Breast epithelium (tissue), 4 donors: ENCODE results near the gene TNF. TPM values are rescaled to one million over a fixed set of nuclear protein-coding genes. Genes with fewer than 3 reads are reported as not detected.
A peak's percentile ranks its signal among the peaks of the same experiment; 100 is the strongest.

ENCODE experiments used
- DNase-seq, 2 donors: peaks; one replicate each; pipeline ENCODE4 v3.0.0-alpha.2; 2019; ENCODE audit warnings: low spot score in 2 of 2
- H3K27ac ChIP-seq, 2 donors: fragments of 200-600 bp; sonication (generic) in 1 of 2; one replicate each; pipeline ENCODE4 v1.5.1; 2016 to 2019; ENCODE audit warnings: mild to moderate bottlenecking in 1 of 2
- H3K27me3 ChIP-seq, 2 donors: fragments of 200-600 bp; sonication (generic) in 1 of 2; one replicate each; pipeline versions ENCODE4 v1.5.1 to v1.6.0; 2017 to 2019; ENCODE audit warnings: control low read depth in 1 of 2, mild to moderate bottlenecking in 1 of 2
- H3K36me3 ChIP-seq: fragments of 200-600 bp; one replicate; pipeline ENCODE4 v1.5.1; 2019
- H3K4me1 ChIP-seq, 2 donors: fragments of 200-600 bp; sonication (generic); one replicate each; pipeline ENCODE4 v1.5.1; 2016 to 2019; ENCODE audit warnings: control low read depth in 1 of 2
- H3K4me3 ChIP-seq, 3 donors: fragments of 200-600 bp; sonication (generic); 1 replicate in 2 of 3; 2 replicates in 1 of 3; pipeline ENCODE4 v1.5.1; 2016 to 2019; ENCODE audit warnings: mild to moderate bottlenecking in 3 of 3, moderate library complexity in 2 of 3
- H3K9me3 ChIP-seq, 2 donors: fragments of 200-600 bp; sonication (generic) in 1 of 2; one replicate each; pipeline ENCODE4 v1.5.1; 2016 to 2019; ENCODE audit warnings: control low read depth in 1 of 2
- CTCF ChIP-seq, 3 donors: fragments of 450-650 bp; IDR thresholded peaks; one replicate each; pipeline ENCODE4 v1.5.1; 2016 to 2017; ENCODE audit warnings: antibody characterized with exemption in 3 of 3, mild to moderate bottlenecking in 3 of 3, moderate library complexity in 3 of 3
- POLR2A ChIP-seq: fragments of 450-650 bp; IDR thresholded peaks from one replicate; pipeline ENCODE4 v1.6.1; 2016; ENCODE audit warnings: antibody characterized with exemption, mild to moderate bottlenecking, moderate library complexity
- POLR2AphosphoS5 ChIP-seq, 3 donors: sonication (generic); formaldehyde crosslinking; IDR thresholded peaks; one replicate each; pipeline ENCODE4 v1.6.1; 2017; ENCODE audit warnings: antibody characterized with exemption in 3 of 3
- intact Hi-C: fragments of 100-400 bp; cut with DNase I; formaldehyde crosslinking; loops from one replicate; pipeline ENCODE4 v1.15.1; 2023; ENCODE audit warnings: low total_unique reads
- total RNA-seq, 3 donors: library from RNA; depleted of rRNA; stranded (reverse); fragments of >200 nt; gene quantifications; one replicate each; pipeline ENCODE4 v1.1.0, GENCODE V29; 2016

The TNF gene
- total RNA-seq, 3 donors from 2014 or later = 0.33 to 0.73 TPM; not detected in 1

GRCh38 chr6:31581434-31582229 lies 6.3 kb downstream of the TNF start:
- no peak for DNase-seq
- intact Hi-C loops = no loop called here
- H3K4me1 ChIP-seq = no peaks in the 10 kb centered on the region
- H3K27ac ChIP-seq = peak overlapping the region; percentile 73 to 80
- TF ChIP-seq POLR2AphosphoS5 (IDR thresholded peaks at IDR 0.05) = no peak
- TF ChIP-seq CTCF (IDR thresholded peaks at IDR 0.05) = no peak
- TF ChIP-seq POLR2A = no peak
- H3K36me3 ChIP-seq = no peaks in the 10 kb centered on the region
- no peaks in the 10 kb centered on the region for H3K9me3 ChIP-seq
- H3K4me3 ChIP-seq = peak overlapping the region; percentile 64 to 76 (median 76)
- no peaks in the 10 kb centered on the region for H3K27me3 ChIP-seq

- no peak for TF ChIP-seq POLR2A
- no peak for TF ChIP-seq POLR2AphosphoS5 (IDR thresholded peaks at IDR 0.05)
- H3K9me3 ChIP-seq = no peaks in the 10 kb centered on the region
- H3K36me3 ChIP-seq = no peaks in the 10 kb centered on the region
- intact Hi-C loops = no loop called here
- DNase-seq = no peak
- no peaks in the 10 kb centered on the region for H3K4me1 ChIP-seq
- peak within 1 kb of the TSS; percentile 64 to 76 (median 76) for H3K4me3 ChIP-seq
- H3K27ac ChIP-seq = peak within 1 kb of the TSS; percentile 73 to 80
- no peaks in the 10 kb centered on the region for H3K27me3 ChIP-seq
Observed at GRCh38 chr6:31582230-31582643, 6.9 kb downstream of the TNF start, which contains the start of gene LTB. LTB (minus strand) TSS chr6:31582424; CDS start chr6:31582417, 7 bp downstream.

GRCh38 chr6:31585491-31585890 lies 10.1 kb downstream of the TNF start:
- Histone ChIP-seq H3K27ac (no peak overlapping the region), H3K27me3 (no peaks in the 10 kb centered on the region), H3K4me3 (no peak overlapping the region), H3K36me3 (no peaks in the 10 kb centered on the region), H3K4me1 (no peaks in the 10 kb centered on the region), H3K9me3 (no peaks in the 10 kb centered on the region)
- intact Hi-C loops = no loop called here
- TF ChIP-seq POLR2A (no peak), CTCF (IDR thresholded peaks at IDR 0.05) (no peak), POLR2AphosphoS5 (IDR thresholded peaks at IDR 0.05) (no peak)
- no peak for DNase-seq

- no peaks in the 10 kb centered on the region for H3K36me3 ChIP-seq
- no peaks in the 10 kb centered on the region for H3K4me1 ChIP-seq
- no peak for DNase-seq
- TF ChIP-seq POLR2A (no peak), CTCF (IDR thresholded peaks at IDR 0.05) (no peak), POLR2AphosphoS5 (IDR thresholded peaks at IDR 0.05) (no peak)
- no peak within 1 kb of the TSS for H3K27ac ChIP-seq
- H3K27me3 ChIP-seq = no peaks in the 10 kb centered on the region
- H3K4me3 ChIP-seq = no peak within 1 kb of the TSS
- intact Hi-C loops = no loop called here
- no peaks in the 10 kb centered on the region for H3K9me3 ChIP-seq
Observed at GRCh38 chr6:31586008-31586407, 10.6 kb downstream of the TNF start, which contains the start of gene LST1. LST1 (plus strand) TSS chr6:31586277; CDS start chr6:31587300, 1,023 bp downstream.

- H3K36me3 ChIP-seq = no peaks in the 10 kb centered on the region
- no peak for TF ChIP-seq POLR2A
- TF ChIP-seq POLR2AphosphoS5 (IDR thresholded peaks at IDR 0.05) = no peak
- no peak for TF ChIP-seq CTCF (IDR thresholded peaks at IDR 0.05)
- no peaks in the 10 kb centered on the region for H3K4me1 ChIP-seq
- H3K9me3 ChIP-seq = no peaks in the 10 kb centered on the region
- intact Hi-C loops = no loop called here
- no peaks in the 10 kb centered on the region for H3K27me3 ChIP-seq
- no peak overlapping the region for H3K4me3 ChIP-seq
- no peak for DNase-seq
- H3K27ac ChIP-seq = no peak overlapping the region
Observed at GRCh38 chr6:31586599-31587281, 11.4 kb downstream of the TNF start.
